Heart left ventricle (tissue), 13 donors: ENCODE measurements around the gene APOA1.

Experiments
- CTCF ChIP-seq, 12 donors: fragments of 200-600 bp; sonication (generic) in 4 of 12; IDR thresholded peaks; one replicate each; pipeline versions ENCODE4 v1.5.0 to v1.8.0; 2018 to 2022; ENCODE audit warnings: antibody characterized with exemption in 12 of 12, mild to moderate bottlenecking in 5 of 12
- POLR2A ChIP-seq, 2 donors: fragments of 450-650 bp; IDR thresholded peaks; one replicate each; pipeline ENCODE4 v1.6.1; 2017; ENCODE audit warnings: antibody characterized with exemption in 2 of 2, mild to moderate bottlenecking in 2 of 2, moderate library complexity in 2 of 2
- donor health status: ischemic (EF 13 %, LVEDD 7.1; RV severe dilation, severe dysfunction).
- donor health status: DM: no; HTN: yes; CAD: no.
- donor health status: DM: no; HTN: no; CAD: no.
- donor health status: ischemic (EF 25% LVEDD 6.9; RV normal size, moderate dysfunction).
- donor health status: ischemic (EF 25% LVEDD 5.7; RV mildly dilated, moderate dysfunction).
- donor health status: ischemic (EF 35%, LVEDD 5.7; RV mildly dilated, moderate dysfunction).
- donor health status: nonischemic (EF 11% LVEDD 7.7; RV severe dilation, severe dysfunction).
- donor health status: DM: yes; HTN: yes; CAD: no.
- donor health status: PGD.
- donor health status: ischemic (EF 29% LVEDD 5.4; RV normal size, mild dysfunction).
- donor health status: nonischemic (EF 23%, LVEDD 6.1; RV moderate dilation, normal function).

GRCh38 chr11:116794851-116795250 lies 42.6 kb downstream of the APOA1 start:
- TF ChIP-seq CTCF (IDR thresholded peaks at IDR 0.05) (no peak), POLR2A (IDR thresholded peaks at IDR 0.05) (no peak)
